ENCODE measurements around the gene ZSWIM5.
"Not testable (repeated sequence)": the region's sequence is repeated elsewhere in the genome, so short reads cannot be mapped to it uniquely, and the experiment has no call there.

ZSWIM5 gene

GRCh38 chr1:45205910-45206721 lies at the start of gene ZSWIM5:
Gene ZSWIM5 (minus strand): TSS chr1:45206605. CDS start chr1:45206350, 255 bp downstream.
- DNase-seq (ENCODE audit: low read depth) = peak; percentile 40

GRCh38 chr1:45254490-45254889 lies 48.1 kb upstream of the ZSWIM5 start:
- DNase-seq (ENCODE audit: low read depth) = no peak

GRCh38 chr1:45250544-45250943 lies 44.1 kb upstream of the ZSWIM5 start:
- DNase-seq (ENCODE audit: low read depth) = no peak

- DNase-seq (ENCODE audit: low read depth) = not testable (repeated sequence)
These were observed 41.6 kb upstream of the ZSWIM5 start for GRCh38 chr1:45248004-45248403.

GRCh38 chr1:45246760-45247159 lies 40.4 kb upstream of the ZSWIM5 start:
- no peak for DNase-seq (ENCODE audit: low read depth)

GRCh38 chr1:45246359-45246758 lies 40.0 kb upstream of the ZSWIM5 start:
- not testable (repeated sequence) for DNase-seq (ENCODE audit: low read depth)

GRCh38 chr1:45244660-45245059 lies 38.3 kb upstream of the ZSWIM5 start:
- DNase-seq (ENCODE audit: low read depth) = no peak

- no peak for DNase-seq (ENCODE audit: low read depth)
These were observed 37.3 kb upstream of the ZSWIM5 start for GRCh38 chr1:45243476-45244343.

GRCh38 chr1:45238846-45239245 lies 32.4 kb upstream of the ZSWIM5 start:
- DNase-seq (ENCODE audit: low read depth) = no peak

- DNase-seq (ENCODE audit: low read depth) = no peak
These were observed 29.7 kb upstream of the ZSWIM5 start for GRCh38 chr1:45236136-45236535.

GRCh38 chr1:45230537-45230936 lies 24.1 kb upstream of the ZSWIM5 start:
- DNase-seq (ENCODE audit: low read depth) = no peak

GRCh38 chr1:45225598-45225997 lies 19.2 kb upstream of the ZSWIM5 start:
- DNase-seq (ENCODE audit: low read depth) = no peak

- not testable (repeated sequence) for DNase-seq (ENCODE audit: low read depth)
These were observed 17.3 kb upstream of the ZSWIM5 start for GRCh38 chr1:45223710-45224109.

GRCh38 chr1:45221716-45222115 lies 15.3 kb upstream of the ZSWIM5 start:
- DNase-seq (ENCODE audit: low read depth) = no peak

GRCh38 chr1:45216861-45217260 lies 10.5 kb upstream of the ZSWIM5 start:
- DNase-seq (ENCODE audit: low read depth) = no peak

- no peak for DNase-seq (ENCODE audit: low read depth)
These were observed 9.8 kb upstream of the ZSWIM5 start for GRCh38 chr1:45216200-45216541.

- DNase-seq (ENCODE audit: low read depth) = no peak
These were observed 9.2 kb upstream of the ZSWIM5 start for GRCh38 chr1:45215485-45216199.

GRCh38 chr1:45213892-45214291 lies 7.5 kb upstream of the ZSWIM5 start:
- no peak for DNase-seq (ENCODE audit: low read depth)

GRCh38 chr1:45211076-45211475 lies 4.7 kb upstream of the ZSWIM5 start:
- DNase-seq (ENCODE audit: low read depth) = no peak

- DNase-seq (ENCODE audit: low read depth) = no peak
These were observed 611 bp upstream of the ZSWIM5 start for GRCh38 chr1:45206808-45207623.

- DNase-seq (ENCODE audit: low read depth) = no peak
These were observed 1.1 kb downstream of the ZSWIM5 start for GRCh38 chr1:45205011-45205909.
